Measurements from ENCODE around the gene GIMAP1.
"Not testable (repeated sequence)": the region's sequence is repeated elsewhere in the genome, so short reads cannot be mapped to it uniquely, and the experiment has no call there.

Gene GIMAP1

DNA sequence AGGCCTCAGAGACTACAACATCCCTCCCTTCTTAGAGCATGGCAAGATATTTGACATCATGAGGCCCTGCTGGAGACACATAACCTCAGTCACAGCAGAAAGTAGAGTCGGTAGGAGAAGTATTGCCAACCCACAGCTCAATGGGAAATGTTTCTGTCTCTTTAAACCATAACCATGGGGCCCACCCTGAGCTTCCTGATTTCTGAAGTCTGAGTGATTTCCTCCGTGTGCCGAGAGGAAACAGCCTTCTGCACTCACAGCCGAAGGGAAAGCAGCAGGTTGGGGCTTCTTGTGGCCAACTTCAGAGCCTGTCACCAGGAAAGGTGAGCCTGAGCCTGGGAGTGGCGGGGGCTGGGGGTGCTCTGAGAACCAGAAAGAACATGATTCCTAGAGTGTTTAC, at the start of gene GIMAP1:
GIMAP1 (plus strand) TSS at position 246 of the 400 bp plus-strand sequence. CDS start 2,435 bp downstream, outside the sequence.
- peak in 1 of 2 donors; percentile 41 for DNase-seq (ENCODE audit: low read depth in 1 of 2, low spot score in 1 of 2)

DNA sequence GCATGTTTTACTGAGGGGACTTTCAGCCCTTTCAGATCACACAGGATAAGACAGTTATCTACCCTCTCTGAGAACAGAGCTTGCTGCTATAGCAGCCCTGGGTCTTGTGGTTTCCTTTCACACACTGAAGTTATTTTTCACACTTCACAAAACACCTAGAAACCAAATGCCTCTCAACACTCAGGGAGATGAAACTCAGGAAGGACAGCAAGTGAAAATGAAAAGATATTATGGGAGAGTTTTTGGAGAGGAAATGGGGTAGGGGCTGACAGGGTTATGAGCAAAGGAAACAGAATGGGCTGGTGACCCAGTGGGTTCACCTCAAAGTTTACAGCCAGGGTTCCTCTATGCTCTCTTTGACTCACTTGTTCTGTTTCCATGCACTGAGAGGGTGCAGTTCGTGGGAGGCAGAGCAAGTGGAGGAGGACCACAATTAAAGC, 47.9 kb upstream of the GIMAP1 start:
- DNase-seq (ENCODE audit: low read depth in 1 of 2, low spot score in 1 of 2) = peak in 1 of 2 donors; percentile 43

DNA sequence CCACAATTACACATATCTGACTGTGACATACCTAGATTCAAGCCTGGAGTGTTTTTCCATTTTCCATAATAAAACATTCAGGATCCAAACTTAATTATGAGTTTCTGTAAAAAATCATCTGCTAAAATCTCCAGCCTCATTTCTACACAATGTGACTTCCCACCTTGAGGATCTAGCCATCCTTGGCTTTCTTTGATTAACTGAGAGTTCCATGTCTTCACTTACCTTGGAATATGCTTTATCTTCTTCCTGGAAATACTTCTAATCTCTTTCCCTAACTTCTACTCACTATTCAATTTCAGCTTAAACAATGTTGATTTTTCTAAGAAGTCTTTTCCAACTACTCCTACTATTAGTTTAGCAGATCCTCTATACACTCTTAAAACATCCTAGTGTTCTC, 47.4 kb upstream of the GIMAP1 start:
- DNase-seq (ENCODE audit: low read depth in 1 of 2, low spot score in 1 of 2) = no peak

DNA sequence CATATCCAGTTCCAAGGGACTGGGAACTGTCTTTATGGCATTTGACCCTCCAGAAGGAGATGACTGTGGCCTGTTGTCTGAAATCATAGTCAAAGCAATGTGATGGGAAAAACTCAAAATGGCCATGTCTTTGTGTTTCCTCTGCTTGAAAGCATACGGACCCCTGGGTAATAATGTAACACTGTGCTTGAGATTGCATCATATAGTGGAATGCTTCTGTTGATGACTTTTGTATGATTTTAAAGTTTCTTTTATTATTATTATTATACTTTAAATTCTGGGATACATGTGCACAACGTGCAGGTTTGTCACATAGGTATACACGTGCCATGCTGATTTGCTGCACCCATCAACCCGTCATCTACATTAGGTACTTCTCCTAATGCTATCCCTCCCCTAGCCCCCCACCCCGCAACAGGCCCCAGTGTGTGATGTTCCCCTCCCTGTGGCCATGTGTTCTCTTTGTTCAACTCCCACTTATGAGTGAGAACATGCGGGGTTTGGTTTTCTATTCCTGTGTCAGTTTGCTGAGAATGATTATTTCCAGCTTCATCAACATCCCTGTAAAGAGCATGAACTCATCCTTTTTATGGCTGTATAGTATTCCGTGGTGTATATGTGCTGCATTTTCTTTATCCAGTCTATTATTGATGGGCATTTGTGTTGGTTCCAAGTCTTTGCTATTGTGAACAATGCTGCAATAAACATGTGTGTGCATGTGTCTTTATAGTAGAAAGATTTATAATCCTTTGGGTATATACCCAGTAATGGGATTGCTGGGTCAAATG, 44.4 kb upstream of the GIMAP1 start:
- not testable (repeated sequence) for DNase-seq (ENCODE audit: low read depth in 1 of 2, low spot score in 1 of 2)

DNA sequence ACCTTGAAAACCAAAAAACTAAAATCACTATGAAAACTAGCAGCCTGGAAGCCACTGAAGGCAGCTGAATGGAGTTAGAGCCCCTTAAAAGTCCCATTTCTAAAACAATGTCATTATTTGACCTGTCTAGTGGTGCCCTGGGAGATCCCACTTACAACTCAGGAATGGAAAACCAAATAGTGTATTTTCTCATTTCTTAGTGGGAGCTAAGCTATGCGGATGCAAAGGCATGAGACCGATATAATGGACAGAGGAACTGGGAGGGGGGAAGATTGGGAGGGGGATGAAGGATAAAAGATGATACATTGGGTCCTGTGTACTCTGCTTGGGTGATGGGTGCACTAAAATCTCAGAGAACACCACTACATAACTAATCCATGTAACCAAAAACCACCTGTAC, 40.7 kb upstream of the GIMAP1 start:
- DNase-seq (ENCODE audit: low read depth in 1 of 2, low spot score in 1 of 2) = no peak

DNA sequence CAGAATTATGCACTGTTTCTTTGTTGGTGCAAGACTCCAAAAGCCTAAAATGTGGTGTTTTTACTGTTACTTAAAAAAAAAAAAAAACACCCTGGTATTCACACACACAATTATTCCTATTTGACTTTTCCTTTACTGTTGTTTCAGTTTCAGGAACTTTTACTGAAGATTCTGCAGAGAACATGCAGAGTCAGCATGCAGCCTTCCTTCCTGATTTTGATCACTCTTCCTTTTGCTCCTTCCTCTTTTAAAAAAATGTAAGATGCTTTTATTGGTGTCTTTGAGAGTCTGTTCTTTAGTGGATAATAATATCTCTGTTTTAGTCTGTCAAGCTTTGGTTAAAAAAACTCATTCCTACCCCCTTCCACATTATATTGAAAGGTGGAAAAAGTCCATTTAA, 40.1 kb upstream of the GIMAP1 start:
- not testable (repeated sequence) for DNase-seq (ENCODE audit: low read depth in 1 of 2, low spot score in 1 of 2)

DNA sequence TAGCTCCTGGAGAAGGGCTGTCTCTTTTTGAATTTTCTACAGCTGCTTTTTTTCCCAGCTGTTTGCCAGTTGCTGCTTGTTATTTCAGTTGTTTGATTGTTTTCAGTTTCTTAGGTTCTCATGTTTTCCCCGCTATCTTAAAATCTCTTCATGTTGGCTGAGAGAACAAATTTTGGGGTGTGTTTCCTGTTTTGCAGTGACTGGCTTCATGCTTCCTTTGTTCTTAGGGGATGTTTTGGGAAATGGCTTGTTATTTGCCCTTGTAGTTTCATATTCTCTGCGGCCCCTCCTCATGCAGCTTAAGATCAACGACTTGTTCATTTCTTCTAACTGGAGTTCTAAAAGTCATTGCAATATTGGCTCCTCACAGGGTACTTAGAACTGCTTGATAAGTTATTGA, 39.6 kb upstream of the GIMAP1 start:
- DNase-seq (ENCODE audit: low read depth in 1 of 2, low spot score in 1 of 2) = not testable (repeated sequence)

DNA sequence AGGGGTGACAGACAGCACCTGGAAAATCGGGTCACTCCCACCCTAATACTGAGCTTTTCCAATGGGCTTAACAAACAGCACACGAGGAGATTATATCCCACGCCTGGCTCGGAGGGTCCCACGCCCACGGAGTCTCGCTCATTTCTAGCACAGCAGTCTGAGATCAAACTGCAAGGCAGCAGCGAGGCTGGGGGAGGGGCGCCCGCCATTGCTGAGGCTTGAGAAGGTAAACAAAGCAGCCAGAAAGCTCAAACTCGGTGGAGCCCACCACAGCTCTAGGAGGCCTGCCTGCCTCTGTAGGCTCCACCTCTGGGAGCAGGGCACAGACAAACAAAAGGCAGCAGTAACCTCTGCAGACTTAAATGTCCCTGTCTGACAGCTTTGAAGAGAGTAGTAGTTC, 37.8 kb upstream of the GIMAP1 start:
- DNase-seq (ENCODE audit: low read depth in 1 of 2, low spot score in 1 of 2) = not testable (repeated sequence)

DNA sequence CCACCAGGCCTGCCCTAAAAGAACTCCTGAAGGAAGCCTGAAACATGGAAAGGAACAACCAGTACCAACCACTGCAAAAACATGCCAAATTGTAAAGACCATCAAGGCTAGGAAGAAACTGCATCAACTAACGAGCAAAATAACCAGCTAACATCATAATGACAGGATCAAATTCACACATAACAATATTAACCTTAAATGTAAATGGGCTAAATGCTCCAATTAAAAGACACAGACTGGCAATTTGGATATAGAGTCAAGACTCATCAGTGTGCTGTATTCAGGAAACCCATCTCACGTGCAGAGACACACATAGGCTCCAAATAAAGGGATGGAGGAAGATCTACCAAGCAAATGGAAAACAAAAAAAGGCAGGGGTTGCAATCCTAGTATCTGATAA, 36.0 kb upstream of the GIMAP1 start:
- not testable (repeated sequence) for DNase-seq (ENCODE audit: low read depth in 1 of 2, low spot score in 1 of 2)

DNA sequence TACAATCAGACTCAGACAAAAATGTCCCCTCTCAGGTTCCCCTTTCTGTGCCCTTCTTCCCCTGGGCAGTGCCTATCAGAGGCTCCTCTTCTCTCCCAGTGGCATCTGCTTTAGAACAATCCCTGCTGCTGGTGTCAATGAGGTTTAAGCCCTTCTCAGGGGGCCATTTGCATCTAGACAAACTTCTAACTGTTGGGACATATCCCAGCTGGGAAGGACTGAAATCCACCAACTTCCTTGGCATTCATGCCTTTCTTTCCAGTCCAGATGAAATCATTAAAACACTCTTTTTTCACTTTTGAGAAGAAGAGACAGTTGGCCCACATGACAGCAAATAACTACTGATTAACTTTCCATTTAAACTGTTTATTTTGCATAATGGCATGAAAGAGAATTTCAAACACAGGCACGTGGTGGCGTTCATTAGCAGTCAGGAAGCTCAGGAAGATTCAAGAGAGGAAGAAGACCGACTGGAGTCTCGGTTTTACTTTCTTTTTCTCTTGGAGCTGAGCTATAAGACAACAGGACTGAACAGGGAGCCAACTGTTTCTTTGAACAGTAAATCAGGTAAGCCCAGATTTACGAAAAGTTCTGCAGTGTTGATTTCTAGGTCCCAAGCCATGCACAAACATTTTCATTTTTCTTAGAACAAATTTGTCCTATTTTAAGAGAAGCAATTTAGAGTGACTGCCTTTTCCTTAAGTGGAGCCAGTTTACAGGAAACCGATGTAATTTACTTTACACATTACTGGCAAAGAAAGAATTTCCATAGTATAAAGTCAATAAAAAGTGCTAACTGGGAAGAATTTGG, 31.0 kb upstream of the GIMAP1 start, which contains the start of gene GIMAP2:
GIMAP2 (plus strand) TSS at position 488 of the 811 bp plus-strand sequence. CDS start 1,354 bp downstream, outside the sequence.
- DNase-seq (ENCODE audit: low read depth in 1 of 2, low spot score in 1 of 2) = no peak

DNA sequence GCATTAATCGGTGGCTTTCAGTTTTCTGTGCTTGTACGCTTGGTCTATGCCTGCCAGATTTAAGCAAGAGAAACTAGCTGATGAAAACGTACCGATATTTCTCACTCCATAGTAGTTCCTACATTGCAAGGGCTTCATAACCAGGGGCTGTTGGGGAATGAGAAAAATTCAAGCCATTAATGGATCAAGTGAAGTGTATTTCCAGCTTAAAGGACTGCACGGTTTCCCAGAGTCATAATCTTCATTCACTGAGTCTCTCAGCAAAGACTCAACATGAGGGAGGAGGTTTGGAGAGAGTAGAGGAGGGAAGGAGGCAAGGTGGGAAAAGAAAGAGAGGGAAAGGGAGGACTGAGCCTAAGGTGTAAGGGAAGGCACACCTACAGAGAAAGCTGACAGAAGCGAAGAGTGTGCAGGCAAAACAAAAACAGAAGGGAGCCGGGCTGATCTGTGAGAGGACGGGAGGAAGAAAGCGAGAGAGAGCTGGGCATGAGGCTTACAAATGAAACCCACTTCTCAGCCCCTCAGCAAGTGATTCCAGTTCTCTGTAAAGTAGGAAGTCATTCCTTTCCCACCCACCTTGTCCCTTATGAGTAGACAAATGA, 30.3 kb upstream of the GIMAP1 start:
- no peak for DNase-seq (ENCODE audit: low read depth in 1 of 2, low spot score in 1 of 2)

DNA sequence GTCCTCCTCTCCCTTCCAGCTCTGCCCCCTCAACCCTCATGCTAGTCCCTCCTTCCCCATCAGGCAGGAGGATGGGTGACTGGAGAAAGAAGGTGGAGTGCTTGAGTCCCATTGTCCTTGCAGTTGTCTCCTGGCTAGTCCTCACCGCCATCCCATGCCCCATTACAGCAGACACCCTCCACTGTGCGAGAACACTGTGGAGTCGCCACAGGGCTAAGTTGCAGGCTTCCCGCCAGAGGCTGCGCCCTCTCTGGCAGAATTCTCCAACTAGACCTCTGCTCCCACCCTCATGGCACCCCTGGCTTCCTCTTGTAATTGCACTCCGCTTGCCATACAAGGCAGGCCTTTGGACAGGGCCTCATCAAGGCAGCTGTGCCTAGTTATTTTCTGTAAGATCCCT, 27.8 kb upstream of the GIMAP1 start:
- DNase-seq (ENCODE audit: low read depth in 1 of 2, low spot score in 1 of 2) = no peak

DNA sequence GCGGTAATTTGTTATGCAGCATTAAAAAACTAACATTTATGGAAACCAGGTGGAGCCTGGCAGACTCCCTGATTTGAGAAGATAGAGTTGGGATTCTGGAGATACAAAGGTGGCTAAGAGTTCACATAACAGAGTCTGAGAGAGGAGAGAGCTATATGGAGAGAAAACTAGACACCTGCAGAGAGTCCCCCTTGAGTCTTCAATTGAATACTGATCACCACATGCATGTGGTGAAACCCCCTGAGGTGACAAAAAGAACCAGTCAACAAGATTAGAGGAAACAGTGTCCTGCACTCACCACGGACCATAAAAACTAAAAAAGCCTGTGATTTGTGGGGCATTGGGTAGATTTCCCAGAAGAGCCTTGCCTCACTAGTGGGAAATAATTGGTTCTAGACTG, 20.8 kb upstream of the GIMAP1 start:
- DNase-seq (ENCODE audit: low read depth in 1 of 2, low spot score in 1 of 2) = no peak

DNA sequence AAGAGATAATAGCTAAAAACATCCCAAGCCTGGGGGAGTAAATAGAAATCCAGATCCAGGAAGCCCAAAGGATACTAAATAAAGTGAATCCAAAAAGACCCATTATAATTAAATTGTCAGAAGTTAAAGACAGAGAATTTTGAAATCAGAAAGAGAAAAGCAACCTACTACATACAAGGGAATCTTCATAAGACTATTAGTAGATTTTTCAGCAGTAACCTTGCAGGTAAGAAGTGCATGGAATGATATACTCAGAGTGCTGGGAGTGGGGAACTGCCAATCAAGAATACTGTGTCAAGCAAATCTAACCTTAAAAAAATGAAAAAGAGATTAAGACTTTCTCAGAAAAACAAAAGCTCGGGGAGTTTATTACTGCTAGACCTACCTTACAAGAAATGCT, 13.2 kb upstream of the GIMAP1 start:
- no peak for DNase-seq (ENCODE audit: low read depth in 1 of 2, low spot score in 1 of 2)

DNA sequence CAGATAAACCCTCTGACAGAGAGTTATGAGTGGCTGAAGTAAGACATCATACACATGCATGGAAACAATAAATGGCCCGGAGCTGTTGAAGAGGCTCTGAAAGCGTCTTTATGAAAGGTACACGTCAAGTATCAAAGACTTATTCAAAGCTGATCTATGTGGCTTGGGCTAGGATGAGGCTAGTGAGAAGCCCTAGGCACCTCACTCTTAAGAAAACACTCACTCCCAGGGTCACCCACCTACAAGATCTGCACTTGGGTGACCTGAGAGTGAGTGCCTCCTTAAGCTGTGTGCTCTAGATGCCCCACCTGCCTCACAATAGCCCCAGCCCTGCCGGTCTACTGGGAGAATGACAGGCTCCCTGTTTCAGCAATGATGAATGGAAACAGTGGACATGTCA, 1.1 kb upstream of the GIMAP1 start:
- no peak for DNase-seq (ENCODE audit: low read depth in 1 of 2, low spot score in 1 of 2)

DNA sequence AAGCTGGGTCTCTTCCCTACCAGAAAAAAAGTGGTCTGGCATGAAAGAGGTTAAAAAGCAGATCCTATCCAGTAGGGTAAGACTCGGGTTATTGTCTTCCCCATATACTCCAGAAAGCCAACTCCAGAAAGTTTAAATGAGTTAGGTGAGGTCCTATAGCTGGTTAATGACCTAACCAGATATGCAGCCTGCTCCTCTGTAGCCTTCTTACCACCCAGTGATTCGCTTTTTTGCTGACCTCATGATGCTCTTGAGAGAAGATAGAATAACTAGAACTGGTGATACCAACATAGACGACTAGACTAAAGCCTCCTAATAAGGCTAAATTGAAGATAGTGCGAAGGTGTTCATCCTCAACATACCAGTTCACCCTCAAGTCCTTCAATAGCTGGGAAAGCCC, 675 bp upstream of the GIMAP1 start:
- DNase-seq (ENCODE audit: low read depth in 1 of 2, low spot score in 1 of 2) = no peak

DNA sequence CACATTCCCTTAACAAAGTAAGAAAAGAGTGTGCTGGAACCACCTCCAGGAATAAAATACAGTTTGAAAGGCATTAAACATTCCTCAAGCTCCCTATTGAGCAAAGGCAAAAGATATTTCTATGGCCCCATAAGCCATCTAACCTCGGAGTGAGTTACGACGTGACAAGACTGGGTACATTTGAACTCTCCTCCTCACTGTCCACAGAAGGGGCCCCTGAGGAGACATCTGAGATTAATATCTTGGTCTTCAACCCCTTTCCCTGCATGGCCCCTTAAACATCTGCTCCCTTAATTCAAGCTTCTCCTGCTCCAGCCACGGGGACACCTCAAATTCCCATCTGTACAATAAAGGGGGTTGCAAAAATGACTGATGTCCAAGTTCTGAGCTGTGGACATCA, 526 bp downstream of the GIMAP1 start:
- DNase-seq (ENCODE audit: low read depth in 1 of 2, low spot score in 1 of 2) = no peak

DNA sequence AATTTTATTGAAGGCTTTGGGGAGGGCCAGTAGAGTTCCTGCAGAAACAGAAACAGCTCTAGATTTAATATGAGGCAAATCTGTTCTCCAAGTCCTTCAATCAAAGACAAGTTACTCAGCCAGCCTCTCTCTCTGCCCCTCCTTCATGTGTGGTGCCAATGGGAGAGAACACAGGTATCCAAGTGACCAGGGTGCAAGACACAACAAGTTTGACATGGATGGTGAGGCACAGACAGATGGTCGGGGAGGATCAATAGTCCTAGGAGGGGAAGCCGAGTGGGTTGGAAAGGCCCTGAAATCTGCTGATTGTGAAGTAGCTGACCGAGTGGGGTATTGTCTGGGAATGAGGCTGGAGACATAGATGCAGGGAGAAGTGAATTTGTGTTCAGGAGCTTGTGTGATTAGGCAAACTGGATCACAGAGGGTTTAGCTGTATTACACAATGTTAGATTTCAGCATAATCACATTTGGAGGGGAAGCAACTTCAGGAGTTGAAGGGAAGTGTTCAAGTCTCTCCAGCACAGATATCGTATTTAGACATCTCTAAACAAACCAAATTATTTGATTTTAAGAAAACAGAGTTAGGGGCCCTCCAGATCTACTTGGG, 1.5 kb downstream of the GIMAP1 start:
- DNase-seq (ENCODE audit: low read depth in 1 of 2, low spot score in 1 of 2) = no peak

DNA sequence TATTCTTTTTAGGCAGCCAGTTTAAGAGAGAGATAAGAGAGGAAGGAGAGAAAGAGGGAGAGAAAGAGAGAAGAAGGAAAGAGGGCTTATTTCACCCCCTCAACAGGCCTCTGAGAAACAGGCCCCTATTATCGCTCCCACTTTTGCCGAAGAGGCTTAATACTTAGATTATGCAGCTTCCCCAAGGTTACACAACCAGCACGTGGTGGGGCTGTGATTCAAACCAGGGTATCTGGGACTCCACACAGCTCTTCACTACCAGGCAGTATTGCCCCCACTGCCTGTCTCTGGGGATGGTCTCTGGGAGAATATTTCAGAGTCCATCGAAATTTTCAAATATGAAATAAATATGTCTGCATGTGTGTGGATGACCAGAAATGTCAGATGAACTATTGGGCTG, 3.0 kb downstream of the GIMAP1 start:
- no peak for DNase-seq (ENCODE audit: low read depth in 1 of 2, low spot score in 1 of 2)

DNA sequence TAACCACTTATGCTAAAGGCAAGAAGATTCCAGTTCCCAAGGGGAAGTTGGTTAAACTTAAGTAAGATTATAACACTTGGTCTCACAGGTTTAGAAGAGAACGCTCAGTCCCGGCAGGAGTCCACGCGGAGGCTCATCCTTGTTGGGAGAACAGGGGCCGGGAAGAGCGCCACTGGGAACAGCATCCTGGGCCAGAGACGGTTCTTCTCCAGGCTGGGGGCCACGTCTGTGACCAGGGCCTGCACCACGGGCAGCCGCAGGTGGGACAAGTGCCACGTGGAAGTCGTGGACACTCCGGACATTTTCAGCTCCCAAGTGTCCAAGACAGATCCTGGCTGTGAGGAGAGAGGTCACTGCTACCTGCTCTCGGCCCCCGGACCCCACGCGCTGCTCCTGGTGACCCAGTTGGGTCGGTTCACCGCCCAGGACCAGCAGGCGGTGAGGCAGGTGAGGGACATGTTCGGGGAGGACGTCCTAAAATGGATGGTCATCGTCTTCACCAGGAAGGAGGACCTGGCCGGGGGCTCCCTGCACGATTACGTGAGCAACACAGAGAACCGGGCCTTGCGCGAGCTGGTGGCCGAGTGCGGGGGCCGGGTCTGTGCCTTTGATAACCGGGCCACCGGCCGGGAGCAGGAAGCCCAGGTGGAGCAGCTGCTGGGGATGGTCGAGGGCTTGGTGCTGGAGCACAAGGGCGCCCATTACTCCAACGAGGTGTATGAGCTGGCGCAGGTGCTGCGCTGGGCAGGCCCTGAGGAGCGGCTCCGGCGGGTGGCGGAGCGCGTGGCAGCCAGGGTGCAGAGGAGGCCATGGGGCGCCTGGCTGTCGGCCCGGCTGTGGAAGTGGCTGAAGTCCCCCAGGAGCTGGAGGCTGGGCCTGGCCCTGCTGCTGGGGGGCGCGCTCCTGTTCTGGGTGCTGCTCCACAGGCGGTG, 3.8 kb downstream of the GIMAP1 start:
- DNase-seq (ENCODE audit: low read depth in 1 of 2, low spot score in 1 of 2) = no peak

Data from activated T-helper 1 cell treated with anti-CD3 and anti-CD28 coated beads, Interleukin-2, amount 50 U/mL, for 16 hours (primary cell).